ENCODE results near the gene MECP2.

The MECP2 gene

DNA sequence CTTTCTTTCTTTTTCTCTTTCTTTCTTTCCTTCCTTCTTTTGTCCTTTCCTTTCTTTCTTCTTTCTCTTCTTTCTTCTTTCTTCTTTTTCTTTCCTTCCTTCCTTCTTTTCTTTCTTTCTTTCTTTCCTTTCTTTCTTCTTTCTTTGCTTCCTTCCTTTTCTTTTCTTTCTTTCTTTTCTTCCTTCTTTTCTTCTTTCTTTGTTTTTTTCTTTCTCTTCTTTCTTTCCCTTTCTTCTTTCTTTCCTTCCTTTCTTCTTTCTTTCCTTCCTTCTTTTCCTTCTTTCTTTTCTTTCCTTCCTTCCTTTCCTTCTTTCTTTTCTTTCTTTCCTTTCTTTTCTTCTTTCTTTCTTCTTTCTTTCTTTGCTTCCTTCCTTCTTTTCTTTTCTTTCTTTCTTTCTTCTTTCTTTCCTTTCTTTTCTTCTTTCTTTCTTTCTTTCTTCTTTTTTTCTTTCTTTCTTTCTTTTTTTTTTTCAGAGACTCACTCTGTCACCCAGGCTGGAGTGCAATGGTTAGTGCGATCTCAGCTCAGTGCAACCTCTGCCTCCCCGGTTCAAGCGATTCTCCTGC, 106.4 kb downstream of the MECP2 start:
- H3K4me3 ChIP-seq (ENCODE audit: severe bottlenecking) = no peak overlapping the region
- H3K27me3 ChIP-seq (ENCODE audit: insufficient read depth, poor library complexity, severe bottlenecking) = no peaks in the 10 kb centered on the region
- no peaks in the 10 kb centered on the region for H3K4me1 ChIP-seq (ENCODE audit: insufficient read depth, poor library complexity, severe bottlenecking)
- no peaks in the 10 kb centered on the region for H3K36me3 ChIP-seq (ENCODE audit: low read depth)
- ATAC-seq (ENCODE audit: low read depth) (no peak), DNase-seq (ENCODE audit: low spot score) (no peak)
- H3K27ac ChIP-seq (ENCODE audit: poor library complexity, severe bottlenecking) = no peak overlapping the region
- TF ChIP-seq, protein P1, sequence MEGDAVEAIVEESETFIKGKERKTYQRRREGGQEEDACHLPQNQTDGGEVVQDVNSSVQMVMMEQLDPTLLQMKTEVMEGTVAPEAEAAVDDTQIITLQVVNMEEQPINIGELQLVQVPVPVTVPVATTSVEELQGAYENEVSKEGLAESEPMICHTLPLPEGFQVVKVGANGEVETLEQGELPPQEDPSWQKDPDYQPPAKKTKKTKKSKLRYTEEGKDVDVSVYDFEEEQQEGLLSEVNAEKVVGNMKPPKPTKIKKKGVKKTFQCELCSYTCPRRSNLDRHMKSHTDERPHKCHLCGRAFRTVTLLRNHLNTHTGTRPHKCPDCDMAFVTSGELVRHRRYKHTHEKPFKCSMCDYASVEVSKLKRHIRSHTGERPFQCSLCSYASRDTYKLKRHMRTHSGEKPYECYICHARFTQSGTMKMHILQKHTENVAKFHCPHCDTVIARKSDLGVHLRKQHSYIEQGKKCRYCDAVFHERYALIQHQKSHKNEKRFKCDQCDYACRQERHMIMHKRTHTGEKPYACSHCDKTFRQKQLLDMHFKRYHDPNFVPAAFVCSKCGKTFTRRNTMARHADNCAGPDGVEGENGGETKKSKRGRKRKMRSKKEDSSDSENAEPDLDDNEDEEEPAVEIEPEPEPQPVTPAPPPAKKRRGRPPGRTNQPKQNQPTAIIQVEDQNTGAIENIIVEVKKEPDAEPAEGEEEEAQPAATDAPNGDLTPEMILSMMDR (IDR thresholded peaks at IDR 0.05; ENCODE audit: poor library complexity, severe bottlenecking) = no peak
- H3K9me3 ChIP-seq (ENCODE audit: severe bottlenecking) = no peaks in the 10 kb centered on the region

DNA sequence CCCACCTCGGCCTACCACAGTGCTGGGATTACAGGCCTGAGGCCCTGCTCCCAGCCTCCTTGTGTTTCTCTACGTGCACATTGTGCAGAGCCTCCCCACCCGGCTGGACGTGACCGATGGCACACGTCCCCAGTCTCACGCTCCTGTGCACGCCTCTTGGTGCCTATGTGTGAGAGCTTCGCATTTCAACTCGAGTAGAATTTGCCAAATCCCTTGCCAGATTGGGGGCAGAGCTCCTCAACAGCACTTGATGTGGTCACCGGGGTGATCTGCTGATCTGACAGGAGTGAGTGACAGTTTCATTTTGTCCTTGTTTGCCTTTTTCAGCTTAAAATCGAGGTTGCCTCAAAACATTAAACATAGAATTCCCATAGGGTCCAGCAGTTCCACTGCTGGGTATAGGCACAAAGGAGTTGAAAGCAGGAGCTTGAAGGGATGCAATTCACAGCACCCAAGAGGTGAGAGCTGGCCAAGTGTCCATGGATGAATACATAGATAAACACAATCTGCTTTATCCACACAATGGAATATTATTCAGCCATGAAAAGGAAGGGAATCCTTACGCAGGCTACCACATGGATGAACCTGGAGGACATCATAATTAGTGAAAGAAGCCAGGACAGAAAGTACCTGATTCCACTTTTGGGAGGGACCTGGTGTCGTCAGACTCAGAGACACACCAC, 107.4 kb downstream of the MECP2 start:
- H3K9me3 ChIP-seq (ENCODE audit: severe bottlenecking) = no peaks in the 10 kb centered on the region
- no peaks in the 10 kb centered on the region for H3K27me3 ChIP-seq (ENCODE audit: insufficient read depth, poor library complexity, severe bottlenecking)
- no peak for ATAC-seq (ENCODE audit: low read depth)
- no peak for DNase-seq (ENCODE audit: low spot score)
- H3K27ac ChIP-seq (ENCODE audit: poor library complexity, severe bottlenecking) = no peak overlapping the region
- H3K4me1 ChIP-seq (ENCODE audit: insufficient read depth, poor library complexity, severe bottlenecking) = no peaks in the 10 kb centered on the region
- H3K4me3 ChIP-seq (ENCODE audit: severe bottlenecking) = no peak overlapping the region
- H3K36me3 ChIP-seq (ENCODE audit: low read depth) = no peaks in the 10 kb centered on the region
- TF ChIP-seq, protein P1 (IDR thresholded peaks at IDR 0.05; ENCODE audit: poor library complexity, severe bottlenecking) = no peak

DNA sequence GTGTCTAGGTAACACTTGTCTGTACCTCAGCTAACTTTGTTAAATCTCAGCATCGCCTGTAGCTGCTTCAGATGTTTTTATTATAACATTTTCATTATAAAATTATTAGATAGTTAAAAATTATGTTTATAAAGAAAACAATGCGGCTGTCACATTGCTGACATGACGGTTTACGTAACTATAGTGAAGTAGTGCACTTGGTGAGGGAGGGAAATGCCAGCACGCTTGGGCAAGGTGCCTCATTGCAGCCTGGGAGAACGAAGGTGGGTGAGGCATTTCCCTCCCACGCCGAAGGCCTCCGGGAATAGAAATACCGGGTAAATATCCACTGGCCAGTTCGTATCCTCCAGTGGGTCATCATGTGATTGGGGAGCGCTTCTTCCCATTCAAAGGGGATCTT, 109.0 kb downstream of the MECP2 start:
- no peaks in the 10 kb centered on the region for H3K27me3 ChIP-seq (ENCODE audit: insufficient read depth, poor library complexity, severe bottlenecking)
- ATAC-seq (ENCODE audit: low read depth) = no peak
- no peak overlapping the region for H3K27ac ChIP-seq (ENCODE audit: poor library complexity, severe bottlenecking)
- no peak overlapping the region for H3K4me3 ChIP-seq (ENCODE audit: severe bottlenecking)
- no peaks in the 10 kb centered on the region for H3K36me3 ChIP-seq (ENCODE audit: low read depth)
- TF ChIP-seq, protein P1 (IDR thresholded peaks at IDR 0.05; ENCODE audit: poor library complexity, severe bottlenecking) = no peak
- no peak for DNase-seq (ENCODE audit: low spot score)
- no peaks in the 10 kb centered on the region for H3K4me1 ChIP-seq (ENCODE audit: insufficient read depth, poor library complexity, severe bottlenecking)
- no peaks in the 10 kb centered on the region for H3K9me3 ChIP-seq (ENCODE audit: severe bottlenecking)

DNA sequence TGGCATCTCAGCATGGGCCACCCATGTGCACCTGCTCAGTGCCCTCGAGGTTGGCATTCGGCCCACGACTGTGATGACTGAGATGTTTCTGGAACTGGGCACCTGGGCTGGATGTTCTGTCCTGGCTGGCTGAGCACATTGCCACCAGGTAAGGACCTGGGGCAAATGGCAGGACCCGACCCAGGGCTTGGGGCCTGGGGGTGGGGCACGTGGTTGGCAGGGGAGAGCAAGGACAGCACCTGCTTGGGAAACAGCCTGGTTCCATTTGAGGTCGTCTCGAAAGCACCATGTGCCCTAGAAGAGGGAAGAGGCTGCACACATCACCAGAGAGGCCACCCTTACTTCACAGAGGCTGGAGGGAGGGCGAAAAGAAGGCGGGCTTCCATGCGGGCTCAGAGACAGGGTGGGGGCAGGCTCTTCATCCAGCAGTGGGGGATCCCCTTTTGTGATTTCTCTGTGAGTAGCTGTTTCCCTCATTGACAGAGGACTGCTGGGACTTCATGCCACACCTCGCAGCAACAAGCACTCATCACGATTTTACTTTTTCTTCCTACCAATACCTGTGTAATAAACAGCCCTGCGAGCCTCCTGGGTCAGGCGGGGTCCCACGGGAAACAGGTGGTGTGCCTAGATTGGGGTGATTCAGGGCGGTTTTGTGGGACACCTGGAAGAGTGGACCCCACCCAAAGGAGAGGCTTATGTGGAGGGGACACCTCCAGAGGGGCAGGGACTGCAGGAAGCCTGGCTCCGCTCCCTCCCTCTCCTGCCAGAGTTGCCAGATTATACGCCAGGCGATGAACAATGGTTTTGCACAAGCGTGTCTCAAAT, 113.0 kb downstream of the MECP2 start:
- DNase-seq (ENCODE audit: low spot score) (no peak), ATAC-seq (ENCODE audit: low read depth) (no peak)
- Histone ChIP-seq H3K4me1 (ENCODE audit: insufficient read depth, poor library complexity, severe bottlenecking) (no peaks in the 10 kb centered on the region), H3K36me3 (ENCODE audit: low read depth) (no peaks in the 10 kb centered on the region), H3K4me3 (ENCODE audit: severe bottlenecking) (no peak overlapping the region), H3K9me3 (ENCODE audit: severe bottlenecking) (no peaks in the 10 kb centered on the region), H3K27ac (ENCODE audit: poor library complexity, severe bottlenecking) (no peak overlapping the region), H3K27me3 (ENCODE audit: insufficient read depth, poor library complexity, severe bottlenecking) (no peaks in the 10 kb centered on the region)
- TF ChIP-seq, protein P1 (IDR thresholded peaks at IDR 0.05; ENCODE audit: poor library complexity, severe bottlenecking) = no peak

Data from RWPE2 (cell line).